PC-3 (cell line): Measurements from ENCODE around the gene LRP1B. TPM values are rescaled to one million over a fixed set of nuclear protein-coding genes. Genes with fewer than 3 reads are reported as not detected.

Experiments used
- ATAC-seq: fragments of 200-7000 bp; cut with Tn5 transposase; 2 replicates; pipeline ENCODE4 v1.9.1; 2020; ENCODE audit warnings: mild to moderate bottlenecking, moderate library complexity
- BruUV-seq: library from RNA; stranded (reverse); fragments of 400-500 nt; replicated peaks from 2 replicates; lab custom pipeline; 2021; lab: Mats Ljungman, UMichigan
- CTCF ChIA-PET: fragments of 300-600 bp; sonication (Branson Sonifier 250); formaldehyde crosslinking; loops from one replicate; lab custom pipeline; 2022; ENCODE audit warnings: antibody characterized with exemption; lab: Charles Lee
- POLR2A ChIA-PET: fragments of 300-600 bp; sonication (Branson Sonifier 250); formaldehyde crosslinking; loops from one replicate; lab custom pipeline; 2022; ENCODE audit warnings: antibody characterized with exemption; ENCODE audit not compliant: unreplicated experiment; lab: Charles Lee
- DNase-seq: peaks from one replicate; pipeline ENCODE4 v3.0.0-alpha.2; 2015
- H2AFZ ChIP-seq: fragments of 300-600 bp; sonication (generic); 2 replicates; pipeline ENCODE4 v1.6.0; 2016; ENCODE audit warnings: antibody characterized with exemption, low read length
- H3F3A ChIP-seq: fragments of 300-600 bp; sonication (generic); one replicate; pipeline ENCODE4 v1.6.0; 2017; ENCODE audit warnings: antibody characterized with exemption, low read length, control low read depth, mild to moderate bottlenecking; ENCODE audit not compliant: unreplicated experiment
- H3K27ac ChIP-seq: fragments of 300-600 bp; sonication (generic); 2 replicates; pipeline ENCODE4 v1.5.1; 2016; ENCODE audit warnings: mild to moderate bottlenecking, low read length
- H3K27me3 ChIP-seq: fragments of 300-600 bp; sonication (generic); 2 replicates; pipeline ENCODE4 v1.6.1; 2016; ENCODE audit warnings: low read length, mixed read lengths
- H3K36me3 ChIP-seq: fragments of 300-600 bp; sonication (generic); 2 replicates; pipeline ENCODE4 v1.6.1; 2016; ENCODE audit warnings: low read depth, mixed run types, low read length, mixed read lengths
- H3K4me1 ChIP-seq: fragments of 300-600 bp; sonication (generic); 2 replicates; pipeline ENCODE4 v1.5.1; 2016; ENCODE audit warnings: low read length; ENCODE audit not compliant: insufficient read depth
- H3K4me2 ChIP-seq: fragments of 300-600 bp; sonication (generic); 2 replicates; pipeline ENCODE4 v1.6.0; 2016; ENCODE audit warnings: low read length
- H3K4me3 ChIP-seq: fragments of 300-600 bp; sonication (generic); 2 replicates; pipeline ENCODE4 v1.5.1; 2016; ENCODE audit warnings: mild to moderate bottlenecking, low read length, mixed read lengths
- H3K79me2 ChIP-seq: fragments of 300-600 bp; sonication (generic); 2 replicates; pipeline ENCODE4 v1.6.1; 2017; ENCODE audit warnings: low read length, mixed read lengths
- H3K9ac ChIP-seq: fragments of 300-600 bp; sonication (generic); 2 replicates; pipeline ENCODE4 v1.6.0; 2016; ENCODE audit warnings: mild to moderate bottlenecking, low read length
- H3K9me2 ChIP-seq: fragments of 300-600 bp; sonication (generic); replicated peaks from 2 replicates; pipeline ENCODE4 v1.6.1; 2016; ENCODE audit warnings: mixed run types, low read length, mixed read lengths
- H3K9me3 ChIP-seq: fragments of 300-600 bp; sonication (generic); 2 replicates; pipeline ENCODE4 v1.6.1; 2016; ENCODE audit warnings: low read length, mixed read lengths
- H4K20me1 ChIP-seq: fragments of 300-600 bp; sonication (generic); 2 replicates; pipeline ENCODE4 v1.6.1; 2016; ENCODE audit warnings: low read length, mixed read lengths
- EZH2 ChIP-seq: fragments of 300-600 bp; sonication (generic); IDR thresholded peaks from one replicate; pipeline ENCODE4 v1.6.1; 2017; ENCODE audit warnings: antibody characterized with exemption, mild to moderate bottlenecking, low read length; ENCODE audit not compliant: unreplicated experiment
- EZH2phosphoT487 ChIP-seq: fragments of 300-600 bp; sonication (generic); IDR thresholded peaks from 2 replicates; pipeline ENCODE4 v1.6.1; 2018; ENCODE audit warnings: mild to moderate bottlenecking, antibody characterized with exemption, low read length, borderline replicate concordance
- intact Hi-C: fragments of 100-400 bp; cut with micrococcal nuclease; formaldehyde crosslinking; loops from 2 replicates; pipeline ENCODE4 v1.9.0; 2023
- total RNA-seq: library from RNA; depleted of rRNA; stranded (reverse); fragments of >200 nt; gene quantifications from 2 replicates; pipeline ENCODE4 v1.2.3, GENCODE V29; 2014
- TF ChIP-seq, protein P1 (sequence below): fragments of 300-600 bp; sonication (generic); conservative IDR thresholded peaks from 2 replicates; pipeline ENCODE4 v1.5.1; 2017; ENCODE audit warnings: antibody characterized with exemption, low read depth, mild to moderate bottlenecking, low read length

LRP1B gene
- total RNA-seq, 1 experiment from 2014 or later: 0.04 TPM

DNA sequence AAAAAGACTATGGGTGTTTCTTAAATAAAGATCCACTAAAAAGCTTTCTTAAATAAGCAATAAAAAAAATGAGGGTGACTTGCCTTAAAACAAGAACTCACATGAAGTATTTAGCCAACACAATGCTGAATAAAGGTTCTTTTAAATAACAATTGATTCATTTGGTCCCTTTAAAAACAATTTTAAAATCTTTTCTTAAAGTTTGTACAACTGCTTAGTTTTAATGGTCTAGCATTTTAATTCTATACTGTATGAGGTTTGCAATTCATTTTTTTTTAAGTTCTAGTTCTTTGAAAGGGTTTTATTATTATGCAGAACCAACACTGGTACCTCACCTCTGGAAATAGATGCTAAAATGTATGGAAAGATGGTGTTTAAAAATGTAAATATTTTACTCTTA is 1017.5 kb downstream of the LRP1B start:
- H3K79me2 ChIP-seq: no peaks in the 10 kb centered on the region
- no peak for ATAC-seq

DNA sequence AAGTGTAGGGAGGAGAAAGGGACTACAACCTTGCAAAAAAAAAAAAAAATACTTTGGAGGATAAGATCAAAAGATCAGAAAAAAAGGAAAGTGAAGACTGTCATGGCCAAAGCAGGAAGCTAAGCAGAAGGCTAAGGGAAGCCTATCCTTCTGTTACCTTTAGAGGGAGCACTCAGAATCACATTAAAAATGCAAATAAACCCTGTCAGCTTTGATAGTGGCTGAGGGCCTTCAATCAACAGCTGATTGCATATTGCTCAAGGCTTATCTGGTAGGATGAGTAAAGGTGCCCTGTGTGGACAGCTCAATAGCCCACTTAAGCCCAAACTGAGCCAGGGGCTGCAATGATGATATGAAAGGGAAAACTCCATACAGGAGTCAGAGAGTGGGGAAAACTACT is 1021.2 kb downstream of the LRP1B start:
- Histone ChIP-seq H3K27me3 (no peaks in the 10 kb centered on the region), H3K9ac (no peak overlapping the region), H3F3A (no peaks in the 10 kb centered on the region), H3K4me1 (no peaks in the 10 kb centered on the region), H3K9me3 (no peaks in the 10 kb centered on the region), H3K4me2 (no peak overlapping the region), H3K9me2 (no peaks in the 10 kb centered on the region), H3K27ac (no peak overlapping the region), H4K20me1 (no peaks in the 10 kb centered on the region), H3K36me3 (no peaks in the 10 kb centered on the region), H3K79me2 (no peaks in the 10 kb centered on the region), H3K4me3 (no peak overlapping the region), H2AFZ (no peak overlapping the region)
- ChIA-PET CTCF (no interaction called here), POLR2A (no interaction called here)
- no TSS peak for BruUV-seq
- ATAC-seq (no peak), DNase-seq (peak; percentile 31)
- intact Hi-C loops: no loop called here
- TF ChIP-seq EZH2phosphoT487: no peak
- TF ChIP-seq EZH2: no peak
- TF ChIP-seq, protein P1, sequence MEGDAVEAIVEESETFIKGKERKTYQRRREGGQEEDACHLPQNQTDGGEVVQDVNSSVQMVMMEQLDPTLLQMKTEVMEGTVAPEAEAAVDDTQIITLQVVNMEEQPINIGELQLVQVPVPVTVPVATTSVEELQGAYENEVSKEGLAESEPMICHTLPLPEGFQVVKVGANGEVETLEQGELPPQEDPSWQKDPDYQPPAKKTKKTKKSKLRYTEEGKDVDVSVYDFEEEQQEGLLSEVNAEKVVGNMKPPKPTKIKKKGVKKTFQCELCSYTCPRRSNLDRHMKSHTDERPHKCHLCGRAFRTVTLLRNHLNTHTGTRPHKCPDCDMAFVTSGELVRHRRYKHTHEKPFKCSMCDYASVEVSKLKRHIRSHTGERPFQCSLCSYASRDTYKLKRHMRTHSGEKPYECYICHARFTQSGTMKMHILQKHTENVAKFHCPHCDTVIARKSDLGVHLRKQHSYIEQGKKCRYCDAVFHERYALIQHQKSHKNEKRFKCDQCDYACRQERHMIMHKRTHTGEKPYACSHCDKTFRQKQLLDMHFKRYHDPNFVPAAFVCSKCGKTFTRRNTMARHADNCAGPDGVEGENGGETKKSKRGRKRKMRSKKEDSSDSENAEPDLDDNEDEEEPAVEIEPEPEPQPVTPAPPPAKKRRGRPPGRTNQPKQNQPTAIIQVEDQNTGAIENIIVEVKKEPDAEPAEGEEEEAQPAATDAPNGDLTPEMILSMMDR: peak; percentile 49

More for the DNA sequence above, 1017.5 kb downstream of the LRP1B start:
- H2AFZ ChIP-seq: no peak overlapping the region
- H3K4me2 ChIP-seq: no peak overlapping the region
- H3K9me2 ChIP-seq: no peaks in the 10 kb centered on the region
- TF ChIP-seq EZH2: no peak
- TF ChIP-seq EZH2phosphoT487: no peak
- TF ChIP-seq, protein P1: no peak
- BruUV-seq: no TSS peak
- no peak for DNase-seq
- H3K4me1 ChIP-seq: no peaks in the 10 kb centered on the region
- no peak overlapping the region for H3K4me3 ChIP-seq
- no peak overlapping the region for H3K9ac ChIP-seq
- no peaks in the 10 kb centered on the region for H3K27me3 ChIP-seq
- H3F3A ChIP-seq: no peaks in the 10 kb centered on the region
- no peaks in the 10 kb centered on the region for H3K9me3 ChIP-seq
- intact Hi-C loops: no loop called here
- no peak overlapping the region for H3K27ac ChIP-seq
- POLR2A ChIA-PET: no interaction called here
- H3K36me3 ChIP-seq: no peaks in the 10 kb centered on the region
- CTCF ChIA-PET: interaction anchor here (0.6 kb wide), 1 partner anchor 125 kb away, joined by 3 read pairs; no protein-coding TSS in a partner anchor
- no peaks in the 10 kb centered on the region for H4K20me1 ChIP-seq

DNA sequence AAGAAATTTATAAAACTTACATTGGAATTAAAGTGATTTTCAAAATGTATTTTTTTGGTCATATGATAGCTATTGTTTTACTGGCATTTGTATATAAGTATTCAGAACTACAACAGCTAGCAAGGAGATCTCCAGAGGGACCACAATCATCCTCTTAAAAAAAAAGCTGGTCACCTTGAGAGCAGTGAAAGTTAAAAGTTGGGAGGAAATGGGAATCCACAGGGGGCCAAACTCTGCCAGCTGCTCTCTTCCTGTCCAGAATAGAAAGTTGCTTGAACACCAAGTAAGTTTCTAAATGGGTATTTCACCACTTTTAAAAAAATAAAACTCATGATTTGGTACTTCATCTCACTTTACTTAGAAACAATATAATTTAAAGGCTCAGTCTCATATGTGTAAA is 1025.1 kb downstream of the LRP1B start:
- Histone ChIP-seq H3K4me1 (no peaks in the 10 kb centered on the region), H3K4me3 (no peak overlapping the region), H2AFZ (no peak overlapping the region), H3K27ac (no peak overlapping the region), H4K20me1 (no peaks in the 10 kb centered on the region), H3K9me2 (no peaks in the 10 kb centered on the region), H3K36me3 (no peaks in the 10 kb centered on the region), H3K27me3 (no peaks in the 10 kb centered on the region), H3K9me3 (no peaks in the 10 kb centered on the region), H3K79me2 (no peaks in the 10 kb centered on the region), H3K4me2 (no peak overlapping the region), H3K9ac (no peak overlapping the region), H3F3A (no peaks in the 10 kb centered on the region)
- DNase-seq: no peak
- ChIA-PET CTCF (no interaction called here), POLR2A (no interaction called here)
- intact Hi-C loops: no loop called here
- ATAC-seq: no peak
- TF ChIP-seq EZH2phosphoT487 (no peak), EZH2 (no peak)
- TF ChIP-seq, protein P1: no peak
- no TSS peak for BruUV-seq
